Thymus (tissue), 11 donors: ENCODE results near the gene ZNF655. TPM values are rescaled to one million over a fixed set of nuclear protein-coding genes. Genes with fewer than 3 reads are reported as not detected.
A peak's percentile ranks its signal among the peaks of the same experiment; 100 is the strongest.
"Not testable (repeated sequence)": the region's sequence is repeated elsewhere in the genome, so short reads cannot be mapped to it uniquely, and the experiment has no call there.

Experiments used
- DNase-seq, 9 donors: peaks; one replicate each; pipeline ENCODE4 v3.0.0-alpha.2; 2013; ENCODE audit warnings: low spot score in 9 of 9, low read depth in 6 of 9, missing footprints in 1 of 9
- H3K27ac ChIP-seq, 2 donors: one replicate each; pipeline ENCODE4 v1.5.1; 2013; ENCODE audit warnings: control low read depth in 1 of 2, low read depth in 1 of 2, low read length in 1 of 2, mild to moderate bottlenecking in 1 of 2, moderate library complexity in 1 of 2
- H3K27me3 ChIP-seq, 2 donors: one replicate each; pipeline ENCODE4 v1.5.1; 2013; ENCODE audit warnings: low read length in 1 of 2; ENCODE audit not compliant: control insufficient read depth in 2 of 2, insufficient read depth in 1 of 2
- H3K36me3 ChIP-seq, 2 donors: one replicate each; pipeline ENCODE4 v1.5.1; 2013; ENCODE audit warnings: low read length in 1 of 2, mild to moderate bottlenecking in 1 of 2, moderate library complexity in 1 of 2; ENCODE audit not compliant: control insufficient read depth in 2 of 2, insufficient read depth in 2 of 2
- H3K4me1 ChIP-seq, 2 donors: one replicate each; pipeline ENCODE4 v1.5.1; 2013; ENCODE audit warnings: low read length in 2 of 2; ENCODE audit not compliant: control insufficient read depth in 2 of 2, insufficient read depth in 2 of 2
- H3K4me3 ChIP-seq, 2 donors: one replicate each; pipeline ENCODE4 v1.5.1; 2013; ENCODE audit warnings: low read length in 2 of 2, control low read depth in 1 of 2, mild to moderate bottlenecking in 1 of 2
- H3K9me3 ChIP-seq, 2 donors: one replicate each; pipeline ENCODE4 v1.5.1; 2013; ENCODE audit warnings: low read length in 1 of 2, mild to moderate bottlenecking in 1 of 2; ENCODE audit not compliant: control insufficient read depth in 2 of 2, insufficient read depth in 1 of 2
- WGBS: extraction: QIAGEN DNeasy Blood & Tissue Kit; methylation state at CpG from one replicate; pipeline ENCODE4 v1.1.7; 2013; 5-methylcytosine and 5-hydroxymethylcytosine counted together
- polyA plus RNA-seq: library from polyadenylated mRNA; stranded (reverse); fragments of 200-250 nt; gene quantifications from one replicate; pipeline ENCODE4 v1.2.3, GENCODE V29; 2013
- total RNA-seq: library from RNA; stranded (reverse); fragments of 120-200 nt; gene quantifications from one replicate; pipeline ENCODE4 v1.2.4, GENCODE V29; 2013
- donor health status: healthy.

ZNF655 gene
- total and polyA plus RNA-seq, 2 donors = 58.9 to 117 TPM

GRCh38 chr7:99540542-99540941, 17.9 kb upstream of the ZNF655 start:
- H3K27ac ChIP-seq = no peak overlapping the region
- 93% methylated on average over 5 of the region's 5 CpGs for WGBS
- H3K4me1 ChIP-seq = no peaks in the 10 kb centered on the region
- peaks cover 0 to 7% of the 10 kb centered on the region in 2 donors for H3K36me3 ChIP-seq
- H3K4me3 ChIP-seq = no peak overlapping the region
- peaks cover 5 to 57% of the 10 kb centered on the region in 2 donors for H3K9me3 ChIP-seq
- H3K27me3 ChIP-seq = no peaks in the 10 kb centered on the region
- no peak for DNase-seq

DNA sequence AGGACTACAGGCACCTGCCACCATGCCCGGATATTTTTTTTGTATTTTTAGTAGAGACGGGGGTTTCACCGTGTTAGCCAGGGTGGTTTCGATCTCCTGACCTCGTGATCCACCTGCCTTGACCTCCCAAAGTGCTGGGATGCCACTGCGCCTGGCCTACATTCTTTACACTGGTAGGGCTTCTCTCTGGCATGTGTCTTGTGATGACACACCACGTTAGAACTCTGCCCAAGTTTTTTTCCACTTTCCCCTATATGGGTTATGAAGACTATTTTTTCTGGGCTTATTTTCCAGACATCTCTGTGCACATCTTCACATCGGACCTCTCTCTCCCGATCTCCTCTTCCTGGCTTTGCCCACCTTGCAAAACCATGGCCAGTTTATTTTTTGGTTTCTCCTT, 17.2 kb upstream of the ZNF655 start:
- no peaks in the 10 kb centered on the region for H3K4me1 ChIP-seq
- H3K4me3 ChIP-seq = no peak overlapping the region
- H3K36me3 ChIP-seq = peaks cover 0 to 7% of the 10 kb centered on the region in 2 donors
- DNase-seq = no peak
- no peak overlapping the region for H3K27ac ChIP-seq
- peaks cover 5 to 53% of the 10 kb centered on the region in 2 donors for H3K9me3 ChIP-seq
- 93% methylated on average over 9 of the region's 9 CpGs for WGBS
- H3K27me3 ChIP-seq = no peaks in the 10 kb centered on the region

GRCh38 chr7:99543081-99543671, 15.3 kb upstream of the ZNF655 start:
- H3K9me3 ChIP-seq = peaks cover 5 to 44% of the 10 kb centered on the region in 2 donors
- DNase-seq = no peak
- 97% methylated on average over 34 of the region's 34 CpGs for WGBS

DNA sequence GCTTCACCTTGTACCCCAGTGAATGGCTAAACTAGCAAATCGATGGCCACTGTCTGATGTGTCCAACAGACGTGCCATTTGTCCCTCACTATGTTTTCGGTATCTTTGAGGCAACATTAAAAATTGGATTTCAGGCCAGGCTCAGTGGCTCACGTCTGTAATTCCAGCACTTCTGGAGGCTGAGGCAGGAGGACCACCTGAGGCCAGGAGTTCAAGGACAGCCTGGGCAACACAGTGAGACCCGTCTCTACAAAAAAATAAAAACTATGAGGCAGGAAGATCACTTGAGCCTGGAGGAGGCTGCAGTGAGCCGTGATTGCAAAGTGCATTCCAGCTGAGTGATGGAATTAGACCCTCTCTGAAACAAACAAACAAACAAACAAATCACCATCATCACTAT, 14.5 kb upstream of the ZNF655 start:
- DNase-seq = no peak
- Histone ChIP-seq H3K4me3 (no peak overlapping the region), H3K36me3 (peaks cover 10 to 11% of the 10 kb centered on the region in 2 donors), H3K27ac (no peak overlapping the region), H3K27me3 (no peaks in the 10 kb centered on the region), H3K4me1 (no peaks in the 10 kb centered on the region), H3K9me3 (peaks cover 5 to 44% of the 10 kb centered on the region in 2 donors)
- WGBS = 97% methylated on average over 6 of the region's 6 CpGs

More at GRCh38 chr7:99543081-99543671, 15.3 kb upstream of the ZNF655 start:
- no peaks in the 10 kb centered on the region for H3K27me3 ChIP-seq
- H3K27ac ChIP-seq = no peak overlapping the region
- peaks cover 8 to 11% of the 10 kb centered on the region in 2 donors for H3K36me3 ChIP-seq
- no peak overlapping the region for H3K4me3 ChIP-seq
- H3K4me1 ChIP-seq = no peaks in the 10 kb centered on the region

DNA sequence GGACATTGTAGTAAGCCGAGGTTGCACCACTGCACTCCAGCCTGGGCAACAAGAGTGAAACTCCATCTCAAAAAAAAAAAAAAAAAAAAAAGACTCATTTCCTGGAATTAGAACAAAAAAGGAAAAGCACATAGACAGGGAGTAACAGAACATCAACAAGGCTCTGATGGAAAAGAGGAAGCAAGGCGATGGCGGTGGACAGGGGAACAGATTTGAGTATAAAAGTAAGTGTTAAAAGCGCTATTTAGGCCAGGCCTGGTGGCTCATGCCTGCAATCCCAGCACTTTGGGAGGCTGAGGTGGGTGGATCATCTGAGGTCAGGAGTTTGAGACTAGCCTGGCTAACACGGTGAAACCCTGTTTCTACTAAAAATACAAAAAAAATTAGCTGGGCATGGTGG, 13.1 kb upstream of the ZNF655 start:
- not testable (repeated sequence) for H3K27ac ChIP-seq, H3K27me3 ChIP-seq, H3K4me1 ChIP-seq, DNase-seq, H3K4me3 ChIP-seq
- 97% methylated on average over 5 of the region's 5 CpGs for WGBS
- peaks cover 10 to 11% of the 10 kb centered on the region in 2 donors for H3K36me3 ChIP-seq
- peaks cover 5 to 42% of the 10 kb centered on the region in 2 donors for H3K9me3 ChIP-seq

- H3K9me3 ChIP-seq, DNase-seq, H3K27me3 ChIP-seq, H3K4me3 ChIP-seq, H3K27ac ChIP-seq: not testable (repeated sequence)
- Histone ChIP-seq H3K4me1 (peaks cover 11 to 12% of the 10 kb centered on the region in 2 donors), H3K36me3 (peaks cover 9 to 18% of the 10 kb centered on the region in 2 donors)
- 100% methylated on average over 1 of the region's 2 CpGs for WGBS
Measured at GRCh38 chr7:99549545-99549944, 8.9 kb upstream of the ZNF655 start.

GRCh38 chr7:99551334-99551733, 7.1 kb upstream of the ZNF655 start:
- H3K36me3 ChIP-seq = peaks cover 13 to 36% of the 10 kb centered on the region in 2 donors
- H3K9me3 ChIP-seq = no peaks in the 10 kb centered on the region
- no peaks in the 10 kb centered on the region for H3K27me3 ChIP-seq
- DNase-seq = no peak
- peaks cover 11 to 12% of the 10 kb centered on the region in 2 donors for H3K4me1 ChIP-seq
- peak overlapping the region; percentile 82 to 99 for H3K4me3 ChIP-seq
- H3K27ac ChIP-seq = peak overlapping the region; percentile 70 to 81
- 19% methylated on average over 15 of the region's 15 CpGs for WGBS

- H3K4me1 ChIP-seq = peaks cover 13 to 14% of the 10 kb centered on the region in 2 donors
- peak; percentile 83 to 96 (median 91) for DNase-seq
- no peaks in the 10 kb centered on the region for H3K9me3 ChIP-seq
- H3K27me3 ChIP-seq = no peaks in the 10 kb centered on the region
- peak within 1 kb of the TSS; percentile 70 to 81 for H3K27ac ChIP-seq
- peak within 1 kb of the TSS; percentile 82 to 99 for H3K4me3 ChIP-seq
- peaks cover 13 to 37% of the 10 kb centered on the region in 2 donors for H3K36me3 ChIP-seq
- WGBS = under 1% methylated on average over 37 of the region's 37 CpGs
Measured at GRCh38 chr7:99551767-99552463, 6.5 kb upstream of the ZNF655 start, which contains the start of gene FAM200A. TSS of gene FAM200A (minus strand) at chr7:99552114. CDS start at chr7:99548407, 3,707 bp downstream.

DNA sequence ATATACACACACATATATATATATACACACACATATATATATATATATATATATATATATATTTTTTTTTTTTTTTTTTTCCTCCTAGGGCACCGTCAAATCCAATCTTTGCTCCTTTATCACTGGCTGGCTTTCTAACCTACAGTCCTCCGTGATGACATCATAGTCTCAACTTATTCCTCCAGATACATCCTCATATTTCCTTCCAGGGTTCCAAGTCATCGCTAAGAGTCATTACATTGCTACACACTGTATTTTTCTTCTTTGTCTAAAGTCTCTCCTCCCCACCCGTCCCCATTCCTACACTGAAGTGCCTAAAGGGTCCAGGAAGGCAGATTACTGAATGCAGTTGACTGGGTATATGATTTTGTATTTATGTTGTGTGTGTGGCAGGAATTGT, 5.4 kb upstream of the ZNF655 start:
- DNase-seq = no peak
- WGBS = 99% methylated on average over 4 of the region's 4 CpGs
- Histone ChIP-seq H3K36me3 (peaks cover 12 to 33% of the 10 kb centered on the region in 2 donors), H3K4me1 (peaks cover 20 to 22% of the 10 kb centered on the region in 2 donors), H3K27me3 (no peaks in the 10 kb centered on the region), H3K4me3 (no peak overlapping the region), H3K27ac (no peak overlapping the region), H3K9me3 (no peaks in the 10 kb centered on the region)
